Right forelimb (tissue), 1 donor: ENCODE data around the gene FBXO44.

Experiments used
- DNase-seq: peaks from one replicate; pipeline ENCODE4 v3.0.0-alpha.2; 2018

The FBXO44 gene

GRCh38 chr1:11664336-11665065 lies 9.8 kb downstream of the FBXO44 start:
- DNase-seq = peak; percentile 63

GRCh38 chr1:11668516-11668915 lies 13.8 kb downstream of the FBXO44 start:
- DNase-seq = no peak

- no peak for DNase-seq
Observed at GRCh38 chr1:11670747-11671146, 16.1 kb downstream of the FBXO44 start.

- DNase-seq = no peak
Observed at GRCh38 chr1:11671205-11671543, 16.5 kb downstream of the FBXO44 start.

GRCh38 chr1:11671544-11672286 lies 17.0 kb downstream of the FBXO44 start:
- no peak for DNase-seq

- no peak for DNase-seq
Observed at GRCh38 chr1:11673089-11673769, 18.6 kb downstream of the FBXO44 start.

- no peak for DNase-seq
Observed at GRCh38 chr1:11674488-11674887, 19.8 kb downstream of the FBXO44 start.

GRCh38 chr1:11675325-11675724 lies 20.6 kb downstream of the FBXO44 start:
- no peak for DNase-seq

- DNase-seq = no peak
Observed at GRCh38 chr1:11676386-11677103, 21.9 kb downstream of the FBXO44 start.

- no peak for DNase-seq
Observed at GRCh38 chr1:11678442-11678841, 23.8 kb downstream of the FBXO44 start.

- DNase-seq = no peak
Observed at GRCh38 chr1:11680270-11681070, 25.8 kb downstream of the FBXO44 start.

- DNase-seq = peak; percentile 92
Observed at GRCh38 chr1:11681071-11681771, 26.5 kb downstream of the FBXO44 start, which contains the start of gene MAD2L2. TSS of gene MAD2L2 (minus strand) at chr1:11681148. CDS start at chr1:11680601, 547 bp downstream.

GRCh38 chr1:11682287-11682771 lies 27.7 kb downstream of the FBXO44 start:
- no peak for DNase-seq

GRCh38 chr1:11682799-11683198 lies 28.1 kb downstream of the FBXO44 start:
- DNase-seq = no peak

- no peak for DNase-seq
Observed at GRCh38 chr1:11684070-11684469, 29.4 kb downstream of the FBXO44 start.

- DNase-seq = no peak
Observed at GRCh38 chr1:11685210-11685752, 30.6 kb downstream of the FBXO44 start.

- no peak for DNase-seq
Observed at GRCh38 chr1:11688506-11688905, 33.8 kb downstream of the FBXO44 start.

GRCh38 chr1:11690397-11691301 lies 36.0 kb downstream of the FBXO44 start:
- no peak for DNase-seq

- DNase-seq = no peak
Observed at GRCh38 chr1:11691302-11691914, 36.7 kb downstream of the FBXO44 start, which contains the start of gene DRAXIN. TSS of gene DRAXIN (plus strand) at chr1:11691710. CDS start at chr1:11706259, 14,549 bp downstream.
